GM12878 (cell line): ENCODE data around the gene SMARCD2.

Experiments used
- JUND ChIP-seq: IDR thresholded peaks from 2 replicates; pipeline ENCODE4 v1.6.1; 2012; ENCODE audit warnings: low read depth, mild to moderate bottlenecking, low read length, improper control_type of control experiment, moderate library complexity
- POLR2AphosphoS5 ChIP-seq: IDR thresholded peaks from 2 replicates; pipeline ENCODE4 v1.6.1; 2011; ENCODE audit warnings: mild to moderate bottlenecking, low read length, inconsistent platforms
- TF ChIP-seq, protein P1 (sequence below), 3 experiments: IDR thresholded peaks in 2 of 3; conservative IDR thresholded peaks in 1 of 3; 2 replicates each; pipeline ENCODE4 v1.5.1; 2011; ENCODE audit warnings: low read depth in 3 of 3, low read length in 3 of 3, mild to moderate bottlenecking in 3 of 3, control low read depth in 2 of 3, moderate library complexity in 2 of 3, inconsistent platforms in 1 of 3, mixed read lengths in 1 of 3; ENCODE audit not compliant: control insufficient read depth in 2 of 3, insufficient read depth in 1 of 3; ENCODE audit errors: extremely low read depth in 1 of 3

GRCh38 chr17:63830278-63830677 lies 12.2 kb downstream of the SMARCD2 start:
- TF ChIP-seq, protein P1, sequence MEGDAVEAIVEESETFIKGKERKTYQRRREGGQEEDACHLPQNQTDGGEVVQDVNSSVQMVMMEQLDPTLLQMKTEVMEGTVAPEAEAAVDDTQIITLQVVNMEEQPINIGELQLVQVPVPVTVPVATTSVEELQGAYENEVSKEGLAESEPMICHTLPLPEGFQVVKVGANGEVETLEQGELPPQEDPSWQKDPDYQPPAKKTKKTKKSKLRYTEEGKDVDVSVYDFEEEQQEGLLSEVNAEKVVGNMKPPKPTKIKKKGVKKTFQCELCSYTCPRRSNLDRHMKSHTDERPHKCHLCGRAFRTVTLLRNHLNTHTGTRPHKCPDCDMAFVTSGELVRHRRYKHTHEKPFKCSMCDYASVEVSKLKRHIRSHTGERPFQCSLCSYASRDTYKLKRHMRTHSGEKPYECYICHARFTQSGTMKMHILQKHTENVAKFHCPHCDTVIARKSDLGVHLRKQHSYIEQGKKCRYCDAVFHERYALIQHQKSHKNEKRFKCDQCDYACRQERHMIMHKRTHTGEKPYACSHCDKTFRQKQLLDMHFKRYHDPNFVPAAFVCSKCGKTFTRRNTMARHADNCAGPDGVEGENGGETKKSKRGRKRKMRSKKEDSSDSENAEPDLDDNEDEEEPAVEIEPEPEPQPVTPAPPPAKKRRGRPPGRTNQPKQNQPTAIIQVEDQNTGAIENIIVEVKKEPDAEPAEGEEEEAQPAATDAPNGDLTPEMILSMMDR (IDR thresholded peaks at IDR 0.05 in 2 of 3, conservative IDR thresholded peaks at IDR 0.05 in 1 of 3; ENCODE audit: control insufficient read depth in 2 of 3, extremely low read depth in 1 of 3, insufficient read depth in 1 of 3, low read depth in 3 of 3, low read length in 3 of 3): no peak
- TF ChIP-seq POLR2AphosphoS5: no peak; the same call in 1 of the 2 replicates
- no peak for TF ChIP-seq JUND
